Uterus (tissue), 4 donors: ENCODE results near the gene FRMD4B. TPM values are rescaled to one million over a fixed set of nuclear protein-coding genes. Genes with fewer than 3 reads are reported as not detected.

ENCODE experiments used
- DNase-seq, 2 donors: peaks; one replicate each; pipeline ENCODE4 v3.0.0-alpha.2; 2019 to 2020
- H3K27ac ChIP-seq, 2 donors: fragments of 200-600 bp; sonication (generic); 1 replicate in 1 of 2; 2 replicates in 1 of 2; pipeline ENCODE4 v1.5.1; 2016 to 2018
- H3K27me3 ChIP-seq, 2 donors: fragments of 200-600 bp; sonication (generic); one replicate each; pipeline ENCODE4 v1.5.1; 2018 to 2019; ENCODE audit warnings: control low read depth in 1 of 2
- H3K36me3 ChIP-seq, 2 donors: fragments of 200-600 bp; sonication (generic); one replicate each; pipeline ENCODE4 v1.5.1; 2019; ENCODE audit warnings: control low read depth in 1 of 2
- H3K4me1 ChIP-seq, 2 donors: fragments of 200-600 bp; sonication (generic); one replicate each; pipeline ENCODE4 v1.5.1; 2018 to 2019; ENCODE audit warnings: control low read depth in 1 of 2
- H3K4me3 ChIP-seq, 2 donors: fragments of 200-600 bp; sonication (generic); 1 replicate in 1 of 2; 2 replicates in 1 of 2; pipeline ENCODE4 v1.5.1; 2018 to 2019; ENCODE audit warnings: mild to moderate bottlenecking in 1 of 2
- H3K9me3 ChIP-seq, 2 donors: fragments of 200-600 bp; sonication (generic); one replicate each; pipeline ENCODE4 v1.5.1; 2019; ENCODE audit warnings: control low read depth in 1 of 2
- POLR2A ChIP-seq, 2 donors: fragments of 450-650 bp; IDR thresholded peaks; one replicate each; pipeline ENCODE4 v1.6.1; 2016; ENCODE audit warnings: antibody characterized with exemption in 2 of 2, mild to moderate bottlenecking in 1 of 2, moderate library complexity in 1 of 2
- intact Hi-C: fragments of 100-400 bp; cut with DNase I; formaldehyde crosslinking; loops from one replicate; pipeline ENCODE4 v1.15.1; 2023; ENCODE audit warnings: low total_unique reads
- total RNA-seq, 4 donors: library from RNA; depleted of rRNA in 3 of 4; stranded (reverse); fragments of >200 nt in 3 of 4; gene quantifications; one replicate each; pipeline versions ENCODE4 v1.1.0 to v1.2.4, GENCODE V29; 2014 to 2023
- TF ChIP-seq, protein P1 (sequence below), 4 experiments: fragments of 200-600 bp in 2 of 4; fragments of 450-650 bp in 2 of 4; sonication (generic) in 2 of 4; IDR thresholded peaks; one replicate each; pipeline ENCODE4 v1.5.1; 2016 to 2019; ENCODE audit warnings: antibody characterized with exemption in 4 of 4, mild to moderate bottlenecking in 2 of 4, moderate library complexity in 1 of 4
- donor health status: DM: yes; HTN: yes; CAD: no.

Gene FRMD4B
- total RNA-seq, 4 donors from 2014 or later: 9.4 to 87.0 (median 23.6) TPM

DNA sequence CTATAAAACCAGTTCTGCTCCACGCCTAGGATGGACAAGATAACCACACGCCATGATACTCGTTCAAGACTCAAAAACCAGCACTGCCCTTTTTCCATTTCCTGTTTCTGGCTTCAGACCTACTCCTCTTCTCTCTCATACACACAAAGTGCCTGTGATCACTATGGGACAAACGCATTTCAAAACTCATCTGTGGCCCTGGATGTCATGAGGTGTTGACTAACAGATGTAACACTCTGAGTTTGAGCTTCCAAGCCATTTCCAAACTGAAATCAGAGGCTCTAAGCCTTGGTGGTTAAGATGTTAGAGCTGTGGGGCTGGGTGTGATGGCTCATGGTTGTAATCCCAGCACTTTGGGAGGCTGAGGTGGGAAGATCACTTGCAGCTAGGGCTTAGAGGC is 207.8 kb downstream of the FRMD4B start:
- no peaks in the 10 kb centered on the region for H3K9me3 ChIP-seq
- TF ChIP-seq, protein P1, sequence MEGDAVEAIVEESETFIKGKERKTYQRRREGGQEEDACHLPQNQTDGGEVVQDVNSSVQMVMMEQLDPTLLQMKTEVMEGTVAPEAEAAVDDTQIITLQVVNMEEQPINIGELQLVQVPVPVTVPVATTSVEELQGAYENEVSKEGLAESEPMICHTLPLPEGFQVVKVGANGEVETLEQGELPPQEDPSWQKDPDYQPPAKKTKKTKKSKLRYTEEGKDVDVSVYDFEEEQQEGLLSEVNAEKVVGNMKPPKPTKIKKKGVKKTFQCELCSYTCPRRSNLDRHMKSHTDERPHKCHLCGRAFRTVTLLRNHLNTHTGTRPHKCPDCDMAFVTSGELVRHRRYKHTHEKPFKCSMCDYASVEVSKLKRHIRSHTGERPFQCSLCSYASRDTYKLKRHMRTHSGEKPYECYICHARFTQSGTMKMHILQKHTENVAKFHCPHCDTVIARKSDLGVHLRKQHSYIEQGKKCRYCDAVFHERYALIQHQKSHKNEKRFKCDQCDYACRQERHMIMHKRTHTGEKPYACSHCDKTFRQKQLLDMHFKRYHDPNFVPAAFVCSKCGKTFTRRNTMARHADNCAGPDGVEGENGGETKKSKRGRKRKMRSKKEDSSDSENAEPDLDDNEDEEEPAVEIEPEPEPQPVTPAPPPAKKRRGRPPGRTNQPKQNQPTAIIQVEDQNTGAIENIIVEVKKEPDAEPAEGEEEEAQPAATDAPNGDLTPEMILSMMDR (IDR thresholded peaks at IDR 0.05): no peak
- TF ChIP-seq POLR2A (IDR thresholded peaks at IDR 0.05): no peak
- intact Hi-C loops: no loop called here
- no peak overlapping the region for H3K4me3 ChIP-seq
- no peak overlapping the region for H3K27ac ChIP-seq
- DNase-seq: no peak
- H3K36me3 ChIP-seq: no peaks in the 10 kb centered on the region
- no peaks in the 10 kb centered on the region for H3K27me3 ChIP-seq
- no peaks in the 10 kb centered on the region for H3K4me1 ChIP-seq

- H3K27me3 ChIP-seq: no peaks in the 10 kb centered on the region
- no peak overlapping the region for H3K4me3 ChIP-seq
- intact Hi-C loops: no loop called here
- no peaks in the 10 kb centered on the region for H3K9me3 ChIP-seq
- TF ChIP-seq, protein P1 (IDR thresholded peaks at IDR 0.05): no peak
- TF ChIP-seq POLR2A (IDR thresholded peaks at IDR 0.05): no peak
- peak overlapping the region in 1 of 2 donors; percentile 38 for H3K27ac ChIP-seq
- DNase-seq: no peak
- no peaks in the 10 kb centered on the region for H3K4me1 ChIP-seq
- no peaks in the 10 kb centered on the region for H3K36me3 ChIP-seq
These were observed 210.8 kb downstream of the FRMD4B start for GRCh38 chr3:69174871-69175737.

- no peak for DNase-seq
- peak overlapping the region in 1 of 2 donors; percentile 38 for H3K27ac ChIP-seq
- no peaks in the 10 kb centered on the region for H3K9me3 ChIP-seq
- H3K4me1 ChIP-seq: no peaks in the 10 kb centered on the region
- TF ChIP-seq, protein P1 (IDR thresholded peaks at IDR 0.05): no peak
- TF ChIP-seq POLR2A (IDR thresholded peaks at IDR 0.05): no peak
- no peak overlapping the region for H3K4me3 ChIP-seq
- intact Hi-C loops: no loop called here
- no peaks in the 10 kb centered on the region for H3K27me3 ChIP-seq
- no peaks in the 10 kb centered on the region for H3K36me3 ChIP-seq
These were observed 211.4 kb downstream of the FRMD4B start for GRCh38 chr3:69174445-69174844.

DNA sequence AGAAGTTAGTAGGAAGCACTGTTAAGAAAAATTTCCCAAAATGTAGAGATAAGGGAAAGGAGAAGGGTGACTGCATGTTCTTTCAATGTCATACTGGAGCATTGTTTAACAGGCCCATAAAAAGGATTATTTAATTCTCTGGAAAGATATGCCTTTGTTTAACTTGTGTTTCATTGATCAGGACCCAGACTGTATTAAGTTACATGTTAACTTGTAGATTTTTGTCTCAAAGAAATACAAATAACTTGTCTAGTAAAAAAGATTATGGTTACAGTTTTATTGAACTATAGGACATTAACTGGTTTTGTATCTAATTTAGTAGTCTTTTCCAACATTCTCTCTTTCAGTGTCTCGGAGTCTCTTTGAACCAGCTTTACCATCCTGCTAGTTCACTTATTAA is 213.8 kb downstream of the FRMD4B start:
- Histone ChIP-seq H3K36me3 (no peaks in the 10 kb centered on the region), H3K27me3 (no peaks in the 10 kb centered on the region), H3K4me3 (no peak overlapping the region), H3K27ac (no peak overlapping the region), H3K4me1 (no peaks in the 10 kb centered on the region), H3K9me3 (no peaks in the 10 kb centered on the region)
- TF ChIP-seq, protein P1 (IDR thresholded peaks at IDR 0.05): no peak
- no peak for TF ChIP-seq POLR2A (IDR thresholded peaks at IDR 0.05)
- intact Hi-C loops: no loop called here
- no peak for DNase-seq

DNA sequence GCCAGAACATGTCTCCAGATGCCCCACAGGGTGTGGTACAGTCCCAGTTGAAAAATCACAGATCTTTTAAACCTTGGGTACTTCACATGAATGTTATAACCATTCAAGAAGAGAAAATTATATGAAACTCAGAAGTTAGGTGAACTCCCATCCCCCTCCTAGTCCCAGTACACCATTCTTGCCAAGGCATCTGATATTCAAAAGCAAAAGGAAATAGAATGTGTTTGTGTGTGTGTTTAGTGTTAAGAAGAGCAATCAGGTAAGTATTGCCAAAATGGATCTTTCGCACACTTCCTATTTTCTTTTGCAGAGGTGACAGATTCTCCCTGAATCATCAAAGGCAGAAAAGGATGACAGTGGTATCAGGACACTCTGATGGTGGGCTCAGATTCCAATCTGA is 219.4 kb downstream of the FRMD4B start:
- TF ChIP-seq, protein P1 (IDR thresholded peaks at IDR 0.05): no peak
- TF ChIP-seq POLR2A (IDR thresholded peaks at IDR 0.05): no peak
- no peaks in the 10 kb centered on the region for H3K4me1 ChIP-seq
- no peaks in the 10 kb centered on the region for H3K9me3 ChIP-seq
- intact Hi-C loops: loop anchor here (10.0 kb wide), 1 partner anchor 508 kb away; no protein-coding TSS in a partner anchor
- no peaks in the 10 kb centered on the region for H3K27me3 ChIP-seq
- H3K4me3 ChIP-seq: no peak overlapping the region
- no peaks in the 10 kb centered on the region for H3K36me3 ChIP-seq
- DNase-seq: no peak
- no peak overlapping the region for H3K27ac ChIP-seq
